T-cell (primary cell): Measurements from ENCODE around the gene COL25A1. TPM values are rescaled to one million over a fixed set of nuclear protein-coding genes. Genes with fewer than 3 reads are reported as not detected.

Source experiments
- ATAC-seq, 4 experiments: fragments of 200-7000 bp in 3 of 4; fragments of 150-1000 bp in 1 of 4; cut with Tn5 transposase; replicated peaks in 1 of 4; 1 replicate in 3 of 4; 2 replicates in 1 of 4; pipeline ENCODE4 v1.10.0; 2021; ENCODE audit warnings: moderate library complexity in 3 of 4, mild to moderate bottlenecking in 2 of 4, moderate number of reproducible peaks in 1 of 4
- CTCF ChIA-PET, 2 donors: fragments of 300-600 bp; sonication (Branson Sonifier 250); formaldehyde crosslinking; loops; one replicate each; lab custom pipeline; 2022; ENCODE audit warnings: antibody characterized with exemption in 2 of 2; lab: Charles Lee
- POLR2A ChIA-PET, 2 donors: fragments of 300-600 bp; sonication (Branson Sonifier 250); formaldehyde crosslinking; loops; one replicate each; lab custom pipeline; 2022; ENCODE audit warnings: antibody characterized with exemption in 2 of 2; lab: Charles Lee
- DNase-seq, 35 experiments: peaks; one replicate each; pipeline versions ENCODE4 v3.0.0 to v3.0.0-alpha.2; 2013 to 2023
- H3K27ac ChIP-seq: one replicate; pipeline ENCODE4 v1.5.1; 2013; ENCODE audit warnings: low read length
- H3K27me3 ChIP-seq, 2 experiments: replicated peaks in 1 of 2; 1 replicate in 1 of 2; 2 replicates in 1 of 2; pipeline versions ENCODE4 v1.6.1 to v1.7.0; 2013; ENCODE audit warnings: low read length in 1 of 2, mixed read lengths in 1 of 2; ENCODE audit not compliant: control insufficient read depth in 2 of 2, insufficient read depth in 2 of 2; ENCODE audit errors: extremely low read depth in 1 of 2
- H3K36me3 ChIP-seq, 2 donors: 1 replicate in 1 of 2; 2 replicates in 1 of 2; pipeline versions ENCODE4 v1.6.1 to v1.7.0; 2013; ENCODE audit warnings: low read length in 1 of 2; ENCODE audit not compliant: control insufficient read depth in 2 of 2, insufficient read depth in 1 of 2; ENCODE audit errors: extremely low read depth in 1 of 2
- H3K4me1 ChIP-seq, 2 experiments: 1 replicate in 1 of 2; 2 replicates in 1 of 2; pipeline versions ENCODE4 v1.6.1 to v1.7.0; 2013; ENCODE audit warnings: low read length in 2 of 2, mixed read lengths in 1 of 2; ENCODE audit not compliant: insufficient read depth in 2 of 2, control insufficient read depth in 1 of 2; ENCODE audit errors: extremely low read depth in 1 of 2
- H3K4me3 ChIP-seq, 2 donors: 1 replicate in 1 of 2; 2 replicates in 1 of 2; pipeline versions ENCODE4 v1.5.1 to v1.7.0; 2013; ENCODE audit warnings: mild to moderate bottlenecking in 2 of 2, low read length in 1 of 2, moderate library complexity in 1 of 2; ENCODE audit not compliant: control insufficient read depth in 1 of 2; ENCODE audit errors: extremely low read depth in 1 of 2
- H3K9me3 ChIP-seq: 2 replicates; pipeline ENCODE4 v1.7.0; 2013
- H3K27ac Mint-ChIP-seq, 2 donors: one replicate each; pipeline ENCODE4 v1.8.0; 2020 to 2021; ENCODE audit warnings: mild to moderate bottlenecking in 2 of 2, mixed read lengths in 2 of 2
- H3K27me3 Mint-ChIP-seq, 2 donors: one replicate each; pipeline ENCODE4 v1.8.0; 2021 to 2022; ENCODE audit warnings: mixed read lengths in 2 of 2
- H3K36me3 Mint-ChIP-seq: one replicate; pipeline ENCODE4 v1.8.0; 2021; ENCODE audit warnings: mixed read lengths
- H3K4me1 Mint-ChIP-seq, 3 donors: one replicate each; pipeline ENCODE4 v1.8.0; 2020 to 2022; ENCODE audit warnings: mixed read lengths in 3 of 3, mild to moderate bottlenecking in 1 of 3
- H3K4me3 Mint-ChIP-seq, 3 donors: one replicate each; pipeline ENCODE4 v1.8.0; 2020 to 2022; ENCODE audit warnings: mild to moderate bottlenecking in 3 of 3, mixed read lengths in 3 of 3, moderate library complexity in 3 of 3
- H3K9me3 Mint-ChIP-seq, 3 donors: one replicate each; pipeline ENCODE4 v1.8.0; 2020 to 2022; ENCODE audit warnings: mixed read lengths in 3 of 3
- WGBS: methylation state at CpG from one replicate; pipeline ENCODE4 v1.1.5; 2013; ENCODE audit warnings: missing lambda C conversion rate; ENCODE audit not compliant: insufficient coverage; 5-methylcytosine and 5-hydroxymethylcytosine counted together
- total RNA-seq, 35 experiments: library from RNA in 6 of 35; stranded (reverse) in 6 of 35; fragments of 120-200 nt in 1 of 35; gene quantifications; one replicate each; pipeline versions ENCODE4 v1.2.1 to v1.2.4 and lab custom pipeline; 2013 to 2026

COL25A1 gene
- total RNA-seq, 5 donors from 2014 or later (not counting 1 experiment from before 2014, with no cell fraction given), result 0.53 to 0.56 TPM; not detected in 3

GRCh38 chr4:108965016-108965415, 337.4 kb downstream of the COL25A1 start:
- Histone ChIP-seq H3K36me3 (no peaks in the 10 kb centered on the region), H3K4me1 (no peaks in the 10 kb centered on the region), H3K27ac (no peak overlapping the region), H3K9me3 (no peaks in the 10 kb centered on the region), H3K4me3 (no peak overlapping the region), H3K27me3 (no peaks in the 10 kb centered on the region)
- no peaks in the 10 kb centered on the region for H3K36me3 Mint-ChIP-seq
- no peaks in the 10 kb centered on the region for H3K27me3 Mint-ChIP-seq
- CTCF ChIA-PET, result interaction anchor here in 1 of 2 donors (0.6 kb wide), 1 partner anchor 275 kb away, joined by 3 read pairs; no protein-coding TSS in a partner anchor
- H3K4me3 Mint-ChIP-seq, result no peak overlapping the region
- H3K27ac Mint-ChIP-seq, result no peak overlapping the region
- H3K4me1 Mint-ChIP-seq, result no peaks in the 10 kb centered on the region
- WGBS, result no CpG with 5 or more reads among the region's 2 CpGs
- DNase-seq (no peak), ATAC-seq (no peak)
- peaks cover 0 to 11% (median 0%) of the 10 kb centered on the region in 3 donors for H3K9me3 Mint-ChIP-seq
- POLR2A ChIA-PET, result no interaction called here

- Histone ChIP-seq H3K9me3 (no peaks in the 10 kb centered on the region), H3K4me3 (no peak overlapping the region), H3K27ac (no peak overlapping the region), H3K4me1 (no peaks in the 10 kb centered on the region), H3K27me3 (no peaks in the 10 kb centered on the region), H3K36me3 (no peaks in the 10 kb centered on the region)
- Mint-ChIP-seq H3K27me3 (no peaks in the 10 kb centered on the region), H3K9me3 (peaks cover 0 to 5% (median 0%) of the 10 kb centered on the region in 3 donors), H3K4me3 (no peak overlapping the region), H3K27ac (no peak overlapping the region), H3K36me3 (no peaks in the 10 kb centered on the region), H3K4me1 (no peaks in the 10 kb centered on the region)
- ChIA-PET POLR2A (no interaction called here), CTCF (no interaction called here)
- WGBS, result no CpG with 5 or more reads among the region's 1 CpG
- DNase-seq, result no peak
- no peak for ATAC-seq
Observed at GRCh38 chr4:108963910-108964309, 338.5 kb downstream of the COL25A1 start.

DNA sequence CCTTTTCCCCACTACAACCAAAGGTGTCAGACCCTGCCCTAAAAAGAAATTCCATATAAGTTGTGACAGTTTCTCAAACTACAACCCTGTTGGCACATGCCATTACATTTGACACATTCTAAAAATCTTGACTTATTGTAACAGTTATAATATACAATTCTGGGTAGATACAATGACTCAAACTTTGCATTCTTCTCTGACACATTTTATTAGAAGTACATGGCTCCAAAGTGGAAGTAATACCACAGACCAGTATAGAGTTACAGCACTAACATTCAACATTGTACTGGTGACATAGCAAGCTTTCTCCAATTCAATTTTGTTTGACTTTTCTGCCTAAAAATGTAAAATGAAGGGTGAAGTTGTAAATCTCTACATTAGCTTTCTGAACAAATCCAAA, 343.0 kb downstream of the COL25A1 start:
- Mint-ChIP-seq H3K36me3 (no peaks in the 10 kb centered on the region), H3K4me1 (no peaks in the 10 kb centered on the region), H3K27ac (no peak overlapping the region), H3K9me3 (no peaks in the 10 kb centered on the region), H3K27me3 (peaks cover 3 to 7% of the 10 kb centered on the region in 2 donors), H3K4me3 (no peak overlapping the region)
- Histone ChIP-seq H3K36me3 (no peaks in the 10 kb centered on the region), H3K27ac (no peak overlapping the region), H3K4me1 (no peaks in the 10 kb centered on the region), H3K4me3 (no peak overlapping the region), H3K9me3 (no peaks in the 10 kb centered on the region), H3K27me3 (no peaks in the 10 kb centered on the region)
- POLR2A ChIA-PET, result no interaction called here
- ATAC-seq, result no peak
- no peak for DNase-seq
- CTCF ChIA-PET, result no interaction called here

- Histone ChIP-seq H3K36me3 (no peaks in the 10 kb centered on the region), H3K27me3 (no peaks in the 10 kb centered on the region), H3K4me3 (no peak overlapping the region), H3K4me1 (no peaks in the 10 kb centered on the region), H3K27ac (no peak overlapping the region), H3K9me3 (no peaks in the 10 kb centered on the region)
- H3K4me1 Mint-ChIP-seq, result no peaks in the 10 kb centered on the region
- no CpG with 5 or more reads among the region's 3 CpGs for WGBS
- CTCF ChIA-PET, result no interaction called here
- ATAC-seq, result no peak
- H3K27me3 Mint-ChIP-seq, result peaks cover 3 to 7% of the 10 kb centered on the region in 2 donors
- no peaks in the 10 kb centered on the region for H3K36me3 Mint-ChIP-seq
- H3K27ac Mint-ChIP-seq, result no peak overlapping the region
- no peaks in the 10 kb centered on the region for H3K9me3 Mint-ChIP-seq
- POLR2A ChIA-PET, result no interaction called here
- no peak for DNase-seq
- no peak overlapping the region for H3K4me3 Mint-ChIP-seq
Observed at GRCh38 chr4:108954880-108955279, 347.6 kb downstream of the COL25A1 start.

DNA sequence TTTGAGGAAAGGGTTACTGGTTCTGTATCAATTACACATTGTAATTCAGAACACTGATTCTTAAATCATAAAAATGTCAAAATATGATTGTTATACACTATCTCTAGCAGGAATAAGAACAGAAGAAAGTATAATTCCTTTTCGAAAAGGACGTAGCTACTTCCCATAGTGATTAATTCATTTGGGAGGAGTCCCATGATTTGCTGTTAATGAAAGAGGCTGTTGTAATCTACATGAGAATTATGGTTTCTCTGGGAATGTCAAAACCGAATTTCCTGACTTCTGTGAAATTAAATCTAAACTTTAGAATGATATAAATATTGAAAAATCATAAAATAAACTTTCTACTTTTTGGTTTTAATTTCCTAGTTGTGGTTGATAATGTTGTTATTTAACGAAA, 348.5 kb downstream of the COL25A1 start:
- no peak for ATAC-seq
- peaks cover 3 to 7% of the 10 kb centered on the region in 2 donors for H3K27me3 Mint-ChIP-seq
- CTCF ChIA-PET, result no interaction called here
- no peaks in the 10 kb centered on the region for H3K9me3 Mint-ChIP-seq
- Histone ChIP-seq H3K27me3 (no peaks in the 10 kb centered on the region), H3K4me3 (no peak overlapping the region), H3K9me3 (no peaks in the 10 kb centered on the region), H3K4me1 (no peaks in the 10 kb centered on the region), H3K27ac (no peak overlapping the region), H3K36me3 (no peaks in the 10 kb centered on the region)
- POLR2A ChIA-PET, result no interaction called here
- H3K4me3 Mint-ChIP-seq, result no peak overlapping the region
- no peak for DNase-seq
- no CpG with 5 or more reads among the region's 4 CpGs for WGBS
- H3K27ac Mint-ChIP-seq, result no peak overlapping the region
- H3K4me1 Mint-ChIP-seq, result no peaks in the 10 kb centered on the region
- H3K36me3 Mint-ChIP-seq, result no peaks in the 10 kb centered on the region

DNA sequence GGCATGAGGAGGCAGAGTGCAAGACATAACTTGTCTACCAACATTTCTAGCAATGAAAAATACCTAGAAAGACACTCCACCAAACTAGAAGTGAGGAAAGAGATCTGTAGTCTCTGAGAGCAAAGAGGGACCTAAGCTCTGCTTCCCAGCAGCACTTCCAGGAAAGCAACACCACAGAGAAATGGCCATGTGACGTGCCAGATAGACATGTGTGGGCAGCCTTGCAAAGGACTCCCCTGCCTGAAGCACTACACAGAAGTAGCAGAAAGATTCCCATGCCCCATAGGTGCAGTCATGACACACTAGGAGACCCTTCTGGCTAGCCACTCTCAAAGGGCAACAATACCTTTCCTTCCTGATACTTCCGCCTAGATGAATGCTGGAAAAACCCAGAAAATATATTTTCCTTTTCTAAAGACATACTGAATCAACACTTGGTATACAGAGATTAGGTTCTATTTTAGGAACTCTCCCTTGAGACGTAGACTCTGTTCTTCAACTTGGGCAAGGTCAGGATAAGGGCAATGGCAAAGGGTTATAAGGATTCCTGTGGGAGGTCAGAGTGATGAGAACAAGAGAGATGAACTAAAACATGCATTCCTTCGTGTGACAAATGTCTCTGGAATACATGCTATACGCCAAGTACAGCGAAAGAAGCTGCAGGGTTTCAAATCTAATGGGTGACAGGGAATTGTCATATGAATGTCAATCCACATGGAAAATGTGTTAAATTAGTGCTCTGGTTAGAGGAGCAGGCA, 352.1 kb downstream of the COL25A1 start:
- 80% methylated on average over 5 of the region's 6 CpGs for WGBS
- ChIA-PET POLR2A (no interaction called here), CTCF (no interaction called here)
- H3K27me3 ChIP-seq, result no peaks in the 10 kb centered on the region
- no peaks in the 10 kb centered on the region for H3K4me1 ChIP-seq
- Mint-ChIP-seq H3K4me1 (no peaks in the 10 kb centered on the region), H3K4me3 (no peak overlapping the region), H3K27ac (no peak overlapping the region), H3K36me3 (no peaks in the 10 kb centered on the region), H3K27me3 (no peaks in the 10 kb centered on the region), H3K9me3 (no peaks in the 10 kb centered on the region)
- ATAC-seq (no peak), DNase-seq (no peak)
- no peaks in the 10 kb centered on the region for H3K36me3 ChIP-seq
- no peak overlapping the region for H3K27ac ChIP-seq
- H3K4me3 ChIP-seq, result no peak overlapping the region
- H3K9me3 ChIP-seq, result no peaks in the 10 kb centered on the region
